ENCODE data around the gene CA10.

Gene CA10

DNA sequence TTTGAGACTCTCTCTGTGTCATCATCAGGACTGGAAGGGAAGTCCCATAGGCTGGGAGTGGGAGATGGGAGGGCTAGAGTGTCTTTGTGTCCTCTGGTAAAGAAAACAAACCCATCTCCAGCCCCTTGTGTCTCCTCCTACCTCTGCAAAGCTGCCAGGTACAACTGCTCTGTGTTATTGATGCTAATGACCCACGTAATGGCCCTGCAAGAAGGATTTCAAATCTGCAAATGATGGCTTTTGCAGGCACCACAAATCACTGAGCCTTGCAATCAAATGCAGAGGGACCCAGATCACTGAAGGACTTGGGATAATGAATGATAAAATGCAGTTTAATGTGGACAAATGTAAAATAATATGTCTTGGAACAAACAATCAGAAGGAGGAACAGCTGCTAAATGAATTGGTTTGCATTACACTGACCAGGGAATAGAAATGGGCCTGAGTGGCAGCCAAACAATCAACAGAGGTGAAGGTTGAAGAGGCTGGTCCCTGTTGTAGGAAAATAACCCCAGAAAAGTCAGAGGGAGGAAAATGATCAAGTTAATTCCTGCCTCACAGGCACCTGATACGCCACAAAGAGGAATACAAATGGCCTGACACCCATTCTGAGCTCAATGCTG, 473.1 kb downstream of the CA10 start:
- Mint-ChIP-seq H3K9me3 (peaks cover 4 to 8% of the 10 kb centered on the region in 2 donors), H3K36me3 (no peaks in the 10 kb centered on the region), H3K4me1 (no peaks in the 10 kb centered on the region), H3K27me3 (no peaks in the 10 kb centered on the region), H3K27ac (no peak overlapping the region), H3K4me3 (no peak overlapping the region)
- no peak for DNase-seq
- ATAC-seq (replicated peaks) = no peak

DNA sequence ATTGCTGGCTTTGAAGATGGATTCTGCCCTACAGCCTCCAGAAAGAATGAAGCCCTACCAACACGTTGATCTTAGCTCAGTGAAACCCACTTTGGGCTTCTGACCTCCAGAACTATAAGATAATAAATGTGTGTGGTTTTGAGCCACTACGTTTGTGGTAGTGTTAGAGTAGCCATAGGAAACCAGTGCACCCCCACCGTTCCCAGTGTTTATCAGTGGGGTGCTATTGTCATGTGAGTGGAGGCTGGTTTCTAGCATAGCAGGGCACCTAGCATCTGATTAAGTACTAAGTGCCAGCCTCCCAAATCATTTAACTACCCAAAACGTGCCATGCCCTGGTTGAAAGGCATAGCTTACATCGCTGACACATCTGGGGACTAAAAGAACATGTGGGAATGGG, 474.3 kb downstream of the CA10 start:
- no peaks in the 10 kb centered on the region for H3K36me3 Mint-ChIP-seq
- H3K27me3 Mint-ChIP-seq = no peaks in the 10 kb centered on the region
- no peaks in the 10 kb centered on the region for H3K4me1 Mint-ChIP-seq

DNA sequence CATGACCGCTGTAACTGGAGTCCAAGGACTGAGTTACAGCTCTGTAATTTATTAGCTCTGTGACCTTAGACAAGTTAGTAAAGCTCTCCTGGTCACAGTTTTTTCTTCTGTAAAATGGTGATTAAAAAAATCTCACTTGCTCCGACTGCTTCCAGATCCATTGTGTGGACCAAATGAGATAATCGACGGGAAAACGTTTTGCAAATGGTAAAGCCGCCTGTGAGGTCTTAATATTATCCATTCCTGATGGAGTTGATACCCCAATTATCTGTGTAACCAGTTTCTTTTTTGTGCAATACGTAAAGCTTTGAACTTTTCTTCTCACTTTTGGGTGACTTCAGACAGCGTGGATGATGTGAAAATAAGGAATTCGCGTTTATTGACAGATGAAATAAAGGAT, 475.2 kb downstream of the CA10 start:
- no peaks in the 10 kb centered on the region for H3K36me3 Mint-ChIP-seq
- no peaks in the 10 kb centered on the region for H3K4me1 Mint-ChIP-seq
- H3K27me3 Mint-ChIP-seq = no peaks in the 10 kb centered on the region
- H3K9me3 Mint-ChIP-seq = peaks cover 5% of the 10 kb centered on the region in 2 donors
- H3K27ac Mint-ChIP-seq = no peak overlapping the region
- ATAC-seq (replicated peaks) = no peak
- no peak for DNase-seq
- H3K4me3 Mint-ChIP-seq = no peak overlapping the region

More for the DNA sequence above, 474.3 kb downstream of the CA10 start:
- DNase-seq = no peak
- ATAC-seq (replicated peaks) = no peak
- no peak overlapping the region for H3K4me3 Mint-ChIP-seq
- no peak overlapping the region for H3K27ac Mint-ChIP-seq
- H3K9me3 Mint-ChIP-seq = peaks cover 5% of the 10 kb centered on the region in 2 donors

DNA sequence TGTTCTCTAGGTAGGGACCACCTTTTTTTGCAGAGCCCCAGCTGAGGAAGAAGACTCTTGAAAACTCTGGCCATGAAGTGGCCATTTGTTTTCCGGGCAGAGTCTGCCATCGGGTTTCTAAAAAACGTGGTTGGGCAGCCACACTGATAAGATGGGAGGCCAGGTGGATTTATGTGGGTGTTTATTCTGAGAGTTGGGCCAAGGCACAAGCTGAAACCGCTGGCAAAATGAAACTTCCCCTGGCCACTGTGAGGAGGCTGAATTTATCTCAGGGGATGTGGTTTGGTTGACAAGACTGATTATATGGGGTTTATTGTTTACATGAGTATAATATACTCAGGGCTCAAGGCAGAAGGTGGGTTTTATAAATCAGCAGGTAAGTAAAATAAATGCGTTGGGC, 476.4 kb downstream of the CA10 start:
- ATAC-seq (replicated peaks) = no peak
- Mint-ChIP-seq H3K27me3 (no peaks in the 10 kb centered on the region), H3K27ac (no peak overlapping the region), H3K4me3 (no peak overlapping the region), H3K9me3 (peaks cover 5% of the 10 kb centered on the region in 2 donors), H3K4me1 (no peaks in the 10 kb centered on the region), H3K36me3 (no peaks in the 10 kb centered on the region)
- no peak for DNase-seq

DNA sequence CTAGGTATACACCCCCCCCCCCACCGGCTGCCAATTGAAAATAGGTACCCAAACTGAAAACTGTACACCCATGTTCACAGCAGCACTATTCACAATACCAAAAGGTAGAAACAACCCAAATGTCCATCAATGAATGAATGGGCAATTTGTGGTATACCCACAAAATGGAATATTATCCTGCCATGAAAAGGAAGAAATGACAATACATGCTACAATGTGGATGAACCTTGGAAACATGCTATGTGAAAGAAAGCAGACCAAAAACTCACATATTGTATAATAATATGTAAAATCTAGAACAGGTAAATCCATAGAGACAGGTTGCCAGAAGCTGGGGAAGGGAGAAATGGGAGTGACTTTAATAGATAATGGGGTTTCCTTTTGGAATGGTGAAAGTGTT, 480.6 kb downstream of the CA10 start:
- H3K4me3 Mint-ChIP-seq = no peak overlapping the region
- peaks cover 5% of the 10 kb centered on the region in 2 donors for H3K9me3 Mint-ChIP-seq
- DNase-seq (no peak), ATAC-seq (replicated peaks) (no peak)
- no peaks in the 10 kb centered on the region for H3K36me3 Mint-ChIP-seq
- no peak overlapping the region for H3K27ac Mint-ChIP-seq
- H3K4me1 Mint-ChIP-seq = no peaks in the 10 kb centered on the region
- H3K27me3 Mint-ChIP-seq = peaks cover 5 to 10% of the 10 kb centered on the region in 2 donors

DNA sequence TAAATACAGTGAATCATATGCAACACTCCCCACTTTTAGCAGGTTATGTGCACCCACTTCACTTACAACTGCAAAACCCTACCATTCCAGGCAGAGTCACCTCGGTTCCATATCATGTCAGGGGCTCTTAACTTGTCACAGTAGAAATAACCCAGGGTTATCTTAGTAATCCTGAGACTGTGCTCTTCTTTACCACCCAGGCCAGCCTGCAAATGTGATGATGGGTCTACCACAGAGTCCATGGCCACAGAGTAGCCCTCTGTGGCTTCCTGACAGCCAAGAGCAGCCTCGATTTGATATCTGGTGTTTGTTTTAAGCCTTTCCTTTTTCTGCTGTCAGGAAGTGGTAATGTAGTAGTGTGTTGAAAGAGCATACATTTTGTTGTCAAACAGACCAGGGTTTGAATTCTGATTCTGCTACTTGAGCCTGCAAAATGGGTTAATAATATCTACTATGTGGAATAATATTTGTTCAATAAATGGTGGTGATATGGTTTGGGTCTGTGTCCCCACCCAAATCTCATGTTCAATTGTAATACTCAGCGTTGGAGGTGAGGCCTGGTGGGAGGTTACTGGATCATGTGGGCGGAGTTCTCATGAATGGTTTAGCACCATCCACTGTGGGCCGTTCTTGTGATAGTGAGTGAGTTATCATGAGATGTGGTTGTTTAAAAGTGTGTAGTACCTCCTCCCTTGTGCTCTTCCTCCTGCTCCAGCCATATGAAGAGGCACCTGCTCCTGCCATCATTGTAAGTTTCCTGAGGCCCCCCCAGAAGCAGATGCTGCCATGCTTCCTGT, 481.6 kb downstream of the CA10 start:
- Mint-ChIP-seq H3K9me3 (peaks cover 5% of the 10 kb centered on the region in 2 donors), H3K27ac (no peak overlapping the region), H3K4me1 (no peaks in the 10 kb centered on the region), H3K36me3 (no peaks in the 10 kb centered on the region), H3K4me3 (no peak overlapping the region), H3K27me3 (peaks cover 5 to 13% of the 10 kb centered on the region in 2 donors)
- DNase-seq (no peak), ATAC-seq (replicated peaks) (no peak)

DNA sequence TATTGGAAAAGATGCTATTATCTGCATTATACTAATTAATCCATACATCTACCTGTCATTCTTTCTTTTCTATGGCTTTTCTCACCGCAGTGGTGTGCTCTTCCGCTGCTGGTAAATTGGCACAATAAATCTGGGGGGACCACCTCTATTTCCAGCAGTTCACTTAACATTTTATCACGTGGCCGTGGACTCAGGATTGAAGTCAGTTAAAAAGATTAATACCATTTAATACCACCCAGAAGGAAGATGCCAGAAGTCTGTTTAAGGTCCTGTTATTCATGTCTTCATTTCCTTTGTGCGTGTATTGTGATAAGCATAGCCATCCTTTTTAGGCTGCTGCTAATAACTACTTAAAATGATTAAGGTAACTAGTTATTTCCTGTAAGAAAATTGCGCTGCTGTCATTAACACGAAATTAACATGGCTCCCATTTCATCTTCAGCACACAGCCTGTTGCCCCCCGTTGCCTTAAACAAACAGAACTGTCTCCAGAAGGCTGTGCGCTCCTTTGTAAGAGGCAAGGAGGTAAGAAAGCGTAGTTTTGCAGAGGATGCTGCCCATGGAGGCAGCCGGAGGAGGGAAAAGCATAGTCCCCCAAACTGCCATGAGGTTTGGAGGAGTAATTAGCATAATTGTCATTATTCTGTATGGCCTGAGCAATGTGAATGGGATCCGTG, 483.8 kb downstream of the CA10 start:
- ATAC-seq (replicated peaks) (no peak), DNase-seq (no peak)
- peaks cover 4 to 8% of the 10 kb centered on the region in 2 donors for H3K9me3 Mint-ChIP-seq
- peaks cover 5 to 13% of the 10 kb centered on the region in 2 donors for H3K27me3 Mint-ChIP-seq
- no peaks in the 10 kb centered on the region for H3K36me3 Mint-ChIP-seq
- H3K4me1 Mint-ChIP-seq = no peaks in the 10 kb centered on the region
- no peak overlapping the region for H3K4me3 Mint-ChIP-seq
- no peak overlapping the region for H3K27ac Mint-ChIP-seq

DNA sequence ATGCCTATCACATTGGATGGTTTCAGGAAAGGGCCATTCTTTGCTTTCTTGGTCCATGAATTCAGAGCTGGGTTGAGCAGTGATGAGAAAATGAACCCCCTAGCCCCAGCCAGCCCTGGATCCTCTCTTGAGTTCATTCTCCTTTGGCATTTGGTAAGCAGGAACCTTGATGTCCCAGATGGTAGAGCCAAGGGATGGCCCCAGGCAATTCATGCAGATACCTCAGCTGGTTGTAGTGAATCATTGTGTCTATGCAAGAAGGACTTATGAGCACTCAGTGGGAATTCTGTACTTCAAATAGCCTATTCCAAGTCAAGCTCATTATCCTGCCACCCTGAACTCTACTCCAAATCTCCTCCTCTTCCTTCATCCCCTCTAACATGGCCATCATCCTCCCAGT, 485.4 kb downstream of the CA10 start:
- DNase-seq (no peak), ATAC-seq (replicated peaks) (no peak)
- Mint-ChIP-seq H3K27me3 (peaks cover 5 to 13% of the 10 kb centered on the region in 2 donors), H3K36me3 (no peaks in the 10 kb centered on the region), H3K4me3 (no peak overlapping the region), H3K9me3 (peaks cover 3 to 8% of the 10 kb centered on the region in 2 donors), H3K27ac (no peak overlapping the region), H3K4me1 (no peaks in the 10 kb centered on the region)

DNA sequence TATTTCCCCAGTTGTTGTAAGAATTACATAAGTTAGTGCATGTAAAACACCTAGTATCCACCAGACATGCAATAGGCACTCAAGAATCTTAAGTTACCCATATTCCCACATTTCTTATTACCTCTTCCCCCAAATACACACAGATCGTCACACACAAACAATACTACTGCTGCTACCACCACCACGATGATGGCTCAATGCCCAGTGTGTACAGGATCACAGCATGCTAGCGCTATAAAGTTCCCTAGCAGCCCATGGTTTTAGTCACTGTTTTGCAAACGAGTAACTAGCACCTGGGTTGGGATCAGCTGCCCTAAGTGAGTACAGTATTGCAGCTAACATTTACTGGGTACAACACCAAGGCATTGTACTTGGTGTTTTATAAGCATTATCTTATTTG, 486.4 kb downstream of the CA10 start:
- Mint-ChIP-seq H3K27ac (no peak overlapping the region), H3K4me3 (no peak overlapping the region), H3K9me3 (peaks cover 3 to 8% of the 10 kb centered on the region in 2 donors), H3K4me1 (no peaks in the 10 kb centered on the region), H3K36me3 (no peaks in the 10 kb centered on the region), H3K27me3 (peaks cover 5 to 13% of the 10 kb centered on the region in 2 donors)
- DNase-seq (no peak), ATAC-seq (replicated peaks) (no peak)

DNA sequence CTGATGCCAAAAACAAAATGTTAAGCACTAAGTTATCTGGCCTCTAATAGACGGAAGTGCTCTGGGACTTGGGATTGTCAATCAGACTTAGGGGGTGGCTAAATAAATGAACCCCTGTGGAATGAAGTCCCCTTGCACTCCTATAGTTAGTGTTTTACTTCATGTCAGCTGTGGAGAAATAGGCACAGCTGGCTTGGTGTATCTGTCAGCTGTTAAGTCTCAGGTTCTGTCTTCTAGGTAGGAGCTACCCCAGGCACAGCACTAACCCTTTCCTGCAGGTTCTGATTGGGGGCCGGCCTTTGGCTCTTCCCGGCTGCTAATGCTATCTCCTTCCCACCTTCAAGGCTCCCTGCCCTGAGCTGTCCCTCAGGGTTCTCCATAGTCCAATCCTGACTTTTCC, 487.6 kb downstream of the CA10 start:
- ATAC-seq (replicated peaks) = no peak
- Mint-ChIP-seq H3K4me3 (no peak overlapping the region), H3K4me1 (no peaks in the 10 kb centered on the region), H3K36me3 (no peaks in the 10 kb centered on the region), H3K27me3 (peaks cover 5 to 16% of the 10 kb centered on the region in 2 donors), H3K9me3 (peaks cover 6 to 10% of the 10 kb centered on the region in 2 donors), H3K27ac (no peak overlapping the region)
- no peak for DNase-seq

DNA sequence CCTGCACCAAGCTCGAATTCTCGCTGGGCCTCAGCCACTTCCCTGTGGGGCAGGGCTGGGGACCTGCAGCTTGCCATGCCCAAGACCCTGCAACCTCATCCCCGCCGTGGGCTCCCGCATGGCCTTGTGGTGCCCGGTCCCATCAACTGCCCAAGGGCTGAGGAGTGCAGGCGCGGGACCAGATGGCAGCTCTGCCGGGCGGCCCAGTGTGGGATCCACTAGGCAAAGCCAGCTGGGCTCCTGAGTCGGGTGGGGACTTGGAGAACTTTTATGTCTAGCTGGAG, 489.6 kb downstream of the CA10 start:
- H3K9me3 Mint-ChIP-seq = peaks cover 7 to 10% of the 10 kb centered on the region in 2 donors
- DNase-seq = no peak
- H3K27me3 Mint-ChIP-seq = peaks cover 4 to 18% of the 10 kb centered on the region in 2 donors
- no peaks in the 10 kb centered on the region for H3K4me1 Mint-ChIP-seq
- no peak overlapping the region for H3K4me3 Mint-ChIP-seq
- H3K27ac Mint-ChIP-seq = no peak overlapping the region
- ATAC-seq (replicated peaks) = no peak
- no peaks in the 10 kb centered on the region for H3K36me3 Mint-ChIP-seq

DNA sequence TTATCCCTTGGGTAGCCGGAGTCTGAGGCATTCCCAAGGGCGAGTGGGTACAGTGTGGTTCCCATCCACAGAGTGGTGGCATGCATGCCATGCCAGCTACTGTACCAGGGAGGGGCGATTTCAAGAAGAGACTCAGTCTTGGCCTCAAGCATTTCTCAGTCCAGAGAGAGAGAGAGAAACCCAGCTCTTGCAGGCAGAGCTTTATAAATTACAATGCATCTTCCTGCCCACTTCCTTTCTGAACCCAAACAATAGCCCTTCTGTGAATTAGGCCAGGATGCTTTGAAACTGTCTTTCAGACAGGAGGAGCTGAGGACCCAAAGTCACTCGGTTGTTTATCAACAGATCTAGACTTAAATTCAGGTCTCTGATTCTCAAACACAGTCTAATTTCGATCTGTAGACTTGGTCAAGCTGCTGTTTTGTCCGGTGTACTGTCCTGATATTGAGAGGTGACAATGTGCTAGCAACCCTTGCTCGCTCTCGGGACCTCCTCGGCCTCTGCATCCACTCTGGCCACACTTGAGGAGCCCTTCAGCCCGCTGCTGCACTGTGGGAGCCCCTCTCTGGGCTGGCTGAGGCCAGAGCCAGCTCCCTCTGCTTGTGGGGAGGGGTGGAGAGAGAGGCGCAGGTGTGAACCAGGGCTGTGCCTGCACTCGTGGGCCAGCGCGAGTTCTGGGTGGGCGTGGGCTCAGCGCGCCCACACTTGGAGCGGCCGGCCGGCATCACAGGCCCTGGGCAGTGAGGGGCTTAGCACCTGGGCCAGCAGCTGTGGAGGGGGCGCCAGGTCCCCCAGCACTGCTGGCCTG, 490.2 kb downstream of the CA10 start:
- no peak for ATAC-seq (replicated peaks)
- H3K27ac Mint-ChIP-seq = no peak overlapping the region

DNA sequence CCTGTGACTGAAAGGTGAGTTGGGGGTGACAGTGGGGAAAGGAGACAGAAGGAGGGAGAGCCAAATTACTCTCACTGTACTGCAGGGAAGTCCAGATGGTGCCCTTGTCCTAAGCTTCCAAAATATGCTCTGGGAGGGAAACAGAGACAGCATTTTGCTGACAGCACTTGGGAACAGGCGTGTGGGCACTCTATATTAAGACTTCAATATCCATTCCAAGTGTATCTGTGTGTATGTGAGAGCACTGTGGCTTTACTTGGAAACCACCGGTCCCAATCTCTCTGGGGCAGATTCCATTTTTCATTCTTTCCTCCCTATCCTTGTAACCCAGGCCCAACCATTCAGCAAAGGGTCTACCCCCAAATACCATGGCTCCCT, 490.8 kb downstream of the CA10 start:
- no peak for DNase-seq
- H3K4me3 Mint-ChIP-seq = no peak overlapping the region
- H3K27me3 Mint-ChIP-seq = peaks cover 3 to 6% of the 10 kb centered on the region in 2 donors
- H3K9me3 Mint-ChIP-seq = peaks cover 5 to 7% of the 10 kb centered on the region in 2 donors
- ATAC-seq (replicated peaks) = no peak
- H3K27ac Mint-ChIP-seq = no peak overlapping the region
- no peaks in the 10 kb centered on the region for H3K36me3 Mint-ChIP-seq
- no peaks in the 10 kb centered on the region for H3K4me1 Mint-ChIP-seq

More for the DNA sequence above, 490.2 kb downstream of the CA10 start:
- Mint-ChIP-seq H3K36me3 (no peaks in the 10 kb centered on the region), H3K9me3 (peaks cover 7% of the 10 kb centered on the region in 2 donors), H3K4me1 (no peaks in the 10 kb centered on the region), H3K27me3 (peaks cover under 1 to 13% of the 10 kb centered on the region in 2 donors), H3K4me3 (no peak overlapping the region)
- no peak for DNase-seq

DNA sequence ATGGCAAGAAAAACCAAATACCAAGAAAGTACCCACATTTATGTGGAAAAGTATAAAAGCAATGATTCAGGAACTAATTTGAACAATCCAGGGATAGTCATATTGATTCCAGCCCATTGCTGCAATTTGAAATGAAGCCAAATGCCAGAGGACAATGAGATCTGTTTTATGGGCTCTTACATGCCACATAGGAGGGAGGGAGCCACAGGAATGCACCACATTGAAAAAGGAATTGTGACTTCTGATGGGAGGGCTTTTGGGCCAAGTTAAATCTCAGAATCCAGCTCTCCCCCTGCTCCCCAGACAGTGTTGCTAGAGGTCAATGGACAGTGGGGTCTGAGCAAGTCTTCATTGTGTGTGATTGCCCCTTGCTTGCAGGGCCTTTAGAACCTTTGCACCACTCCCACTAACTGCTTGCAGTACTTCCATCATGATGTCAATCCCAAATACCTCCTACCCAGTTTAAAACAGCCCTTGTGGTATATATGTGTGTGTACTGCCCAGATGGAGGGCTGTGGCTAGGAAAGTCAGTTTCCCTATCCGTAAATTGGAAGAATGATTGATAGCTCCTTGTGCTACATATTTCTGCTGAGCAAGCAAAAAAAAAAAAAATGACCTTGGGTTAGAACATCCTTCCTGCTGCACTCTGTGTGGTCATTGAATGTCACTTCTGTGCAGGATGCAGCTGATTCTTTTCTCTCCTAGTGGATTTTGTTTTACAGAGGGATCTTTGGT, 491.4 kb downstream of the CA10 start:
- DNase-seq (no peak), ATAC-seq (replicated peaks) (no peak)
- Mint-ChIP-seq H3K36me3 (no peaks in the 10 kb centered on the region), H3K9me3 (peaks cover 5 to 7% of the 10 kb centered on the region in 2 donors), H3K27ac (no peak overlapping the region), H3K4me3 (no peak overlapping the region), H3K27me3 (peaks cover 3 to 5% of the 10 kb centered on the region in 2 donors), H3K4me1 (no peaks in the 10 kb centered on the region)
